Activated B cell treated with CpG ODN at 0.5 μM for 24 hours (primary cell): ENCODE results near the gene GTF2H2C. TPM values are rescaled to one million over a fixed set of nuclear protein-coding genes. Genes with fewer than 3 reads are reported as not detected.
"Not testable (repeated sequence)": the region's sequence is repeated elsewhere in the genome, so short reads cannot be mapped to it uniquely, and the experiment has no call there.

ENCODE experiments used
- ATAC-seq: fragments of 200-7000 bp; cut with Tn5 transposase; one replicate; pipeline ENCODE4 v1.10.0; 2021; ENCODE audit warnings: low read depth, mild to moderate bottlenecking, moderate library complexity
- CTCF ChIA-PET: fragments of 350-600 bp; sonication (Branson Sonifier 250); formaldehyde crosslinking; loops from one replicate; lab custom pipeline; 2021; ENCODE audit warnings: antibody characterized with exemption; lab: Charles Lee
- POLR2A ChIA-PET: fragments of 350-600 bp; sonication (Branson Sonifier 250); formaldehyde crosslinking; loops from one replicate; lab custom pipeline; 2021; ENCODE audit warnings: antibody characterized with exemption; lab: Charles Lee
- DNase-seq: peaks from one replicate; pipeline ENCODE4 v3.0.0; 2022
- H3K27ac Mint-ChIP-seq: one replicate; pipeline ENCODE4 v1.8.0; 2020; ENCODE audit warnings: mixed read lengths
- H3K27me3 Mint-ChIP-seq: one replicate; pipeline ENCODE4 v1.8.0; 2021; ENCODE audit warnings: mixed read lengths
- H3K36me3 Mint-ChIP-seq: one replicate; pipeline ENCODE4 v1.8.0; 2021; ENCODE audit warnings: low read depth, mixed read lengths
- H3K4me1 Mint-ChIP-seq: one replicate; pipeline ENCODE4 v1.8.0; 2021; ENCODE audit warnings: mixed read lengths
- H3K4me3 Mint-ChIP-seq: one replicate; pipeline ENCODE4 v1.8.0; 2020; ENCODE audit warnings: mild to moderate bottlenecking, mixed read lengths
- H3K9me3 Mint-ChIP-seq: one replicate; pipeline ENCODE4 v1.8.0; 2020; ENCODE audit warnings: mixed read lengths
- intact Hi-C: fragments of 100-400 bp; cut with micrococcal nuclease; formaldehyde crosslinking; loops from one replicate; pipeline ENCODE4 v1.15.1; 2024
- total RNA-seq: library from RNA; stranded (reverse); gene quantifications from 2 replicates; pipeline ENCODE4 v1.2.3, GENCODE V29; 2022

Gene GTF2H2C
- total RNA-seq, 1 donor from 2014 or later = 52.0 TPM

- DNase-seq, H3K9me3 Mint-ChIP-seq, H3K4me3 Mint-ChIP-seq, H3K36me3 Mint-ChIP-seq, CTCF ChIA-PET, H3K27me3 Mint-ChIP-seq, H3K27ac Mint-ChIP-seq, POLR2A ChIA-PET, intact Hi-C loops, H3K4me1 Mint-ChIP-seq, ATAC-seq: not testable (repeated sequence)
Measured at GRCh38 chr5:69544602-69545001, 15.4 kb upstream of the GTF2H2C start.

- CTCF ChIA-PET, ATAC-seq, H3K36me3 Mint-ChIP-seq, intact Hi-C loops, H3K27me3 Mint-ChIP-seq, H3K27ac Mint-ChIP-seq, H3K4me1 Mint-ChIP-seq, DNase-seq, H3K9me3 Mint-ChIP-seq: not testable (repeated sequence)
- H3K4me3 Mint-ChIP-seq = peak overlapping the region; percentile 70
- POLR2A ChIA-PET = interaction anchor here (1.1 kb wide), 1 partner anchor 467 kb away, joined by 4 read pairs; no protein-coding TSS in a partner anchor
Measured at GRCh38 chr5:69560587-69561431, 818 bp downstream of the GTF2H2C start.

GRCh38 chr5:69566172-69566571 lies 6.2 kb downstream of the GTF2H2C start:
- H3K4me3 Mint-ChIP-seq, ATAC-seq, intact Hi-C loops, DNase-seq, H3K9me3 Mint-ChIP-seq, H3K27me3 Mint-ChIP-seq, H3K36me3 Mint-ChIP-seq, H3K27ac Mint-ChIP-seq, POLR2A ChIA-PET, H3K4me1 Mint-ChIP-seq, CTCF ChIA-PET: not testable (repeated sequence)

GRCh38 chr5:69568072-69568471 lies 8.1 kb downstream of the GTF2H2C start:
- CTCF ChIA-PET, H3K4me3 Mint-ChIP-seq, H3K4me1 Mint-ChIP-seq, H3K27me3 Mint-ChIP-seq, DNase-seq, H3K9me3 Mint-ChIP-seq, ATAC-seq, H3K27ac Mint-ChIP-seq, H3K36me3 Mint-ChIP-seq, POLR2A ChIA-PET, intact Hi-C loops: not testable (repeated sequence)

- intact Hi-C loops, DNase-seq, H3K27ac Mint-ChIP-seq, CTCF ChIA-PET, H3K36me3 Mint-ChIP-seq, ATAC-seq, H3K4me1 Mint-ChIP-seq, POLR2A ChIA-PET, H3K4me3 Mint-ChIP-seq, H3K27me3 Mint-ChIP-seq, H3K9me3 Mint-ChIP-seq: not testable (repeated sequence)
Measured at GRCh38 chr5:69583356-69583755, 23.4 kb downstream of the GTF2H2C start.

GRCh38 chr5:69596114-69596840 lies 36.3 kb downstream of the GTF2H2C start:
- H3K27me3 Mint-ChIP-seq, H3K9me3 Mint-ChIP-seq, CTCF ChIA-PET, DNase-seq, H3K36me3 Mint-ChIP-seq, H3K27ac Mint-ChIP-seq, intact Hi-C loops, H3K4me1 Mint-ChIP-seq, H3K4me3 Mint-ChIP-seq, POLR2A ChIA-PET, ATAC-seq: not testable (repeated sequence)

- CTCF ChIA-PET, H3K9me3 Mint-ChIP-seq, POLR2A ChIA-PET, H3K4me1 Mint-ChIP-seq, H3K27me3 Mint-ChIP-seq, H3K4me3 Mint-ChIP-seq, DNase-seq, intact Hi-C loops, H3K36me3 Mint-ChIP-seq, H3K27ac Mint-ChIP-seq: not testable (repeated sequence)
- peak; percentile 80 for ATAC-seq
Measured at GRCh38 chr5:69601947-69602346, 42.0 kb downstream of the GTF2H2C start.

GRCh38 chr5:69606839-69607238 lies 46.8 kb downstream of the GTF2H2C start:
- CTCF ChIA-PET, H3K4me3 Mint-ChIP-seq, DNase-seq, H3K27me3 Mint-ChIP-seq, H3K36me3 Mint-ChIP-seq, POLR2A ChIA-PET, H3K4me1 Mint-ChIP-seq, H3K27ac Mint-ChIP-seq, H3K9me3 Mint-ChIP-seq, intact Hi-C loops, ATAC-seq: not testable (repeated sequence)

GRCh38 chr5:69607750-69608149 lies 47.8 kb downstream of the GTF2H2C start:
- H3K27ac Mint-ChIP-seq, H3K27me3 Mint-ChIP-seq, H3K4me3 Mint-ChIP-seq, H3K36me3 Mint-ChIP-seq, H3K4me1 Mint-ChIP-seq, H3K9me3 Mint-ChIP-seq, CTCF ChIA-PET, POLR2A ChIA-PET, intact Hi-C loops, DNase-seq, ATAC-seq: not testable (repeated sequence)

- ATAC-seq, intact Hi-C loops, H3K4me3 Mint-ChIP-seq, H3K36me3 Mint-ChIP-seq, H3K9me3 Mint-ChIP-seq, H3K4me1 Mint-ChIP-seq, H3K27me3 Mint-ChIP-seq, H3K27ac Mint-ChIP-seq, CTCF ChIA-PET, POLR2A ChIA-PET, DNase-seq: not testable (repeated sequence)
Measured at GRCh38 chr5:69608861-69609496, 49.0 kb downstream of the GTF2H2C start.

- H3K9me3 Mint-ChIP-seq, CTCF ChIA-PET, H3K36me3 Mint-ChIP-seq, DNase-seq, H3K4me3 Mint-ChIP-seq, H3K27ac Mint-ChIP-seq, H3K27me3 Mint-ChIP-seq, POLR2A ChIA-PET, H3K4me1 Mint-ChIP-seq, intact Hi-C loops, ATAC-seq: not testable (repeated sequence)
Measured at GRCh38 chr5:69614843-69615242, 54.9 kb downstream of the GTF2H2C start.

- H3K27me3 Mint-ChIP-seq, CTCF ChIA-PET, intact Hi-C loops, H3K27ac Mint-ChIP-seq, ATAC-seq, H3K4me3 Mint-ChIP-seq, H3K36me3 Mint-ChIP-seq, H3K4me1 Mint-ChIP-seq, H3K9me3 Mint-ChIP-seq, POLR2A ChIA-PET, DNase-seq: not testable (repeated sequence)
Measured at GRCh38 chr5:69631879-69632278, 71.9 kb downstream of the GTF2H2C start.
